NCI-H82 treated with DMSO at 0.1 percent for 48 hours (cell line): ENCODE measurements around the gene SNTB2.
"Not testable (repeated sequence)": the region's sequence is repeated elsewhere in the genome, so short reads cannot be mapped to it uniquely, and the experiment has no call there.

Experiments used
- DNase-seq: peaks from one replicate; lab custom pipeline; 2025; ENCODE audit not compliant: unreplicated experiment; lab: John Stamatoyannopoulos, UW

Gene SNTB2

DNA sequence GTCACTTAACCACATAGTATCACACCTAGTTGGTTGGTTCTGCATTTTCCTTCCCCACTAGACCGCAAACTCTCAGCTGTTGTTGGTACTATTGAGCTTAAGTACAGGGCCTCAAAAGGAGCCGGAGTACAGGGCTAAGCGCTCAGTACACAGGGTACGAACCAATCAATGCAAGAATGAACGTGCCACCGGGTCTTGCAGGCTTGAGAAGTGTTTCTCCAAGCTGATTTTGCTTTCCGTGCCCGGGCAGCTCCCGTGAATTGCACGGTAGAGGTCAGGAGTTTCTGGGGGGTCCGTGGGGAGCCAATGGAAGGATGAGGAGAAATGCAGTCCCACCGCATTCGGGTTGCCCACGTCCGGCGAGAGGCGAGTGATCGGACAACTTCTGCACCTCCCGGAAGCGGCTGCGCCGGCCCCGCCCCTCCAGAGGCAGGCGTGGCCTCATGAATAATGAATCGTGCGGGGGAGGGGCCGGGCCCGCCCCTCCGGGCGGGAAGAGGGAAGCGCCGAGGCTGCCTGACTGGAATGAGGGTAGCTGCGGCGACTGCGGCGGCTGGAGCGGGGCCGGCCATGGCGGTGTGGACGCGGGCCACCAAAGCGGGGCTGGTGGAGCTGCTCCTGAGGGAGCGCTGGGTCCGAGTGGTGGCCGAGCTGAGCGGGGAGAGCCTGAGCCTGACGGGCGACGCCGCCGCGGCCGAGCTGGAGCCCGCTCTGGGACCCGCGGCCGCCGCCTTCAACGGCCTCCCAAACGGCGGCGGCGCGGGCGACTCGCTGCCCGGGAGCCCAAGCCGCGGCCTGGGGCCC lies at the start of gene SNTB2:
Gene SNTB2, plus strand, starts transcription at position 523 of the 804 bp plus-strand sequence. Its CDS starts 3 bp downstream, at position 526.
- DNase-seq = peak; percentile 54

DNA sequence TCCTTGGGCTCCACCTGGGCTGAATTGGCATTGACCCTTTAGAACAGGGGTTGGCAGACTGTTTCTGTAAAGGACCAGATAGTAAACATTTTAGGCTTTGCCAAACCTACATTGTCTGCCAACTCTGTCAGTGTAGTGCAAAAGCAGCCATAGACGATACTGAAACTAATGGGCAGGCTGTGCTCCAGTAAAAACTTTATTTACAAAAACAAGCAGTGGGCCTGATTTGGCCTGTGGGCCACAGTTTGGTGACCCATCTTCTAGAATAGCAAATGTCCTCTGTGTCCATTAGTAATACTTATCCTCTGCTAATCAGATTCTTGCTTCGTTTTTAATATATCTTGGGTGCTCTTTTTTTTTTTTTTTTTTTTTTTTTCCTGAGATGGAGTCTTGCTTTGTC lies 48.4 kb upstream of the SNTB2 start:
- no peak for DNase-seq

DNA sequence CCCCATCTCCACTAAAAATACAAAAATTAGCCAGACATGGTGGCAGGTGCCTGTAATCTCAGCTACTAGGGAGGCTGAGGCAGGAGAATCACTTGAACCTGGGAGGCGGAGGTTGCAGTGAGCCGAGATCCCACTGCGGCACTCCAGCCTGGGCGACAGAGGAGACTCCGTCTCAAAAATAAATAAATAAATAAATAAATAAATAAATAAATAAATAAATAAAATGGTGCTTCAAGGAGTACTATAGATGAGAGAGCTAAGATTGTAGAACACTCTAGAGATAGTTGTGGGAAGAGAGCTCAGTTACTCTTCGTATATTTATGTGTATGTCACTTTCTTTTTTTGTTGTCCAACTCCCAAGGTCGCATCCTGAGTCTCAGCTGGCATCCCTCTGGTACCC lies 47.5 kb upstream of the SNTB2 start:
- not testable (repeated sequence) for DNase-seq

DNA sequence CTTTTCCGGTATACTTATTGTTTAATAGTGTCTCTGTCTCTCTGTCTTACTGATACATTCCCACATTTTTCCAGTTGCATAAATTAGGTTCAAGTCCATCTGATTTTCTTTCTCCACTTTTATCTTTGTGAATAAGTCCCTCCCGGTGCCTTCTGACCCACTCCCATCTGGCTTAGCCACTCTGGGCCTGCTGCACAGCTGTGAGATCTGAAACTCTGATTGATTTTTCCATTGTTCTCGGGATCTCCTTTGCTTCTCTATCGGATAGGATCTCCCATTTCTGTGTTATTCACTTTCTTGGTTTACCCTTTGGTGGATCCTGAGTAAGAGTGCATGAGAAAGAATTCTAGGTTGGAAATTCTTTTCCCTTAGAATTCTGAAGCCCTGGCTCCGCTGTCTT lies 46.0 kb upstream of the SNTB2 start:
- no peak for DNase-seq

DNA sequence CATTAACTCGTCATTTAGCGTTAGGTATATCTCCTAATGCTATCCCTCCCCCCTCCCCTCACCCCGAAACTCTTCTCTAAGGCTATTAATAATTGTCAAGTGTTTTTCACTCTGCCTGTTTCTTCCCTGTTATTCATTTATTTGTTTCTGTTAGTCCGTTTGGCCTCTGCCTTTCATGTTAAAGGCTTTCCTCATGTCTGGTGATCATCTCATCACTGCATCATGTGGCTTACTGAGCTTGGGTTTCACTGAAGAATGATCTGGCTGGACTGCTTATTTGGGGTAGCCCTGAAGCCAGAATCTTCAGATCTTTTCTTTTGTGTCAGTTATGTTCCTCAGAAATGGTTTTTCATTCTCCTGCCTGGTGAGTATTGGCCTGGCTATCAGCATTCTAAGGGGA lies 45.0 kb upstream of the SNTB2 start:
- DNase-seq = no peak

DNA sequence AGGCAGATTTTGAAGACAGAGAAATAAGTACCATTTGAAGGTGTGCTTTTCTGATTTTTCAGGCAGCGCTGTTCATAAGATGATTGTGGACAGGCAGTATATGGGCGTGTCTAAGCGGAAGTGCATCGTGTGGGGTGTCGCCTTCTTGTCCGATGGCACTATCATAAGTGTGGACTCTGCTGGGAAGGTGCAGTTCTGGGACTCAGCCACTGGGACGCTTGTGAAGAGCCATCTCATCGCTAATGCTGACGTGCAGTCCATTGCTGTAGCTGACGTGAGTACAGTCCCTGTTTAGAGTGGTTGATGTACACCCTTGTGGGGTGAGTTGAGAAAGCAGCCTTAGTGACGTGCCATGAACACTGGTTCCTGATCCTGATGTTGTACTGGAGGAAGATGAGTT lies 43.8 kb upstream of the SNTB2 start:
- no peak for DNase-seq

DNA sequence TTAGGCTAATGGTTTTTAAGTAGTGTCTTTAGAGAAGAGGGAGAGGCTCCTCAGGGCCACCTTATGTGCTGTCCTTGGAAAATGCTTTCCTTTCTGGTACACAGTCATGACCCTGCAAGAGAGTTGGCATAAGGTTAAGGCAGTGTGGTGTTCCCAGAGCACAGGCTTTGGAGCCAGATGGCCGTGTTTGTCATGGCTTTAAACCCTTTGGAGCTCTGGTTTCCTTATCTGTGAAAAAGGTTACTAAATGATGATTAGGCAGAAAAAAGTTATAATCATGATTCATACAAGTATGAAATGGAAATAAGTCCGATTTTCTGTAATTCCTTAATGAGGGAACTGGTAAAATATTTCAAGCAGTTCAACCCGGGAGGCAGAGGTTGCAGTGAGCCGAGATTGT lies 41.3 kb upstream of the SNTB2 start:
- no peak for DNase-seq

DNA sequence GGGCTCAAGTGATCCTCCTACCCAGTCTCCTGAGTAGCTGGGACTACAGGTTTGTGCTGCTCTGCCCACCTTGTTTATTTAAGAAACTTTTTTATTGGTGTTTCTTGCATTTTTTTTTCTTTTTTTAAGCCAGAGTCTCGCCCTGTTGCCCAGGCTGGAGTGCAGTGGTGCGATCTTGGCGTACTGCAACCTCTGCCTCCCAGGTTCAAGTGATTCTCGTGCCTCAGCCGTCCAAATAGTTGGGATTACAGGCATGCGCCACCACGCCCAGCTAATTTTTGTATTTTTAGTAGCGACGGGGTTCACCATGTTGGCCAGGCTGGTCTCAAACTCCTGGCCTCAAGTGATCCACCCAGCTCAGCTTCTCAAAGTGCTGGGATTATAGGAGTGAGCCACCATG lies 37.3 kb upstream of the SNTB2 start:
- DNase-seq = not testable (repeated sequence)

DNA sequence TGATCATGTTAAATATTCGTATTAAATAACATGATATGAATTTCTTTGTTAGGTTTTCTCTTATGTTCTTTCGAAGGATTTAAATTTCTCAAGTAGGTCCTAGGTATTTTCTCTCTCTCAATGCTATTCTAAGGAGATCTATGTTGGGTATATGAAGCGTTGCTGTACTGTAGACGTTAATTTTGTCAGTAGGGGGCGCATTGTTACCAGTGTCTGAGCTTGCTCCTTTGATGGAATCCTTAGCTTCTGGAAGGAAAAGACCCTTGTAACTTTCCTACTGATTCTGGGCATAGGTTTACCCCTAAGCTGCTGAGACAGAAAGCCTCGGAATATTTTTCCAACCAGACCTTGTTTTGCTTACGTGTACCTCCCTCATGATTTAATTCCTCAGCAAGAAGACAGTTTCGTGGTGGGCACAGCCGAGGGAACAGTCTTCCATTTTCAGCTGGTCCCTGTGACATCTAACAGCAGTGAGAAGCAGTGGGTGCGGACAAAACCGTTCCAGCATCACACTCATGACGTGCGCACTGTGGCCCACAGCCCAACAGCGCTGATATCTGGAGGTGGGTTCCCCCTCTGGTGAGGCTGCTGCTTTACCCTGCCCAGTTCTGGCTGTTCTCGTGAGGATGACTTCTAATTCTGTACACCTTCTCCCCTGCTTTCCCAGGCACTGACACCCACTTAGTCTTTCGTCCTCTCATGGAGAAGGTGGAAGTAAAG lies 36.7 kb upstream of the SNTB2 start:
- peak; percentile 42 for DNase-seq

DNA sequence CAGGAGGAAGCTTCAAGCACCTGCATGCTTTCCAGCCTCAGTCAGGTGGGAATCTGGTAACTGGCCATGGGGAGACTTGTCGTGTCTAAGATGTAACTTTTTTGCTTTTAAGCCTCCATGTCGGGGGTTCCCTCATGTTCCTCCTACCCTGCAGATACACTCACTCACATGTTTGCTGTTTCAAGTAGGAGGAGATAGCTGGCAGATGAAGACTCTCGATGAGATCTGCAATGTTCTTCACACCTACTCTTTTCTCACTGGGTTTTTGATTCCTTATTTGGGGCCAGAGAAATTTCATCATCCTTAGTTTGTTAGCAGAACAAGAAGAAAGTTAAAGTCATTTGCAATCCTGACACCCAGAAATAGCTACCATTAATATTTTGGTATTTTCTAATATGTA lies 29.8 kb upstream of the SNTB2 start:
- DNase-seq = no peak

DNA sequence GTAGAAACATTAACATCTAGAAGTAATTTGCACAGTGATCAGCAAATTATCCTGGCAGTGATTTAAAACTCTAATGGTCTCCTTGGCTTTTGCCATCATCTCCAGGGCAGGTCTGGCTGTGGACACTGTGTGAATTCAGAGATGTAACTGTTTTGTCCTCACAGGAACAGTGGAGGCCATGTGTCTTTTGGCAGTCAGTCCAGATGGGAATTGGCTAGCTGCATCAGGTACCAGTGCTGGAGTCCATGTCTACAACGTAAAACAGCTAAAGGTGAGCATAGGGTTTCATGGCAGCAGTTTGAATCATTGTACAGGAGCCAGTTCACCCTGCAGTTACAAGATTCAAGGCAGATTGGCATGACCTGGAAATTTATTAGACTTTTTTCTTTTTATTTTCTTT lies 26.8 kb upstream of the SNTB2 start:
- DNase-seq = no peak

DNA sequence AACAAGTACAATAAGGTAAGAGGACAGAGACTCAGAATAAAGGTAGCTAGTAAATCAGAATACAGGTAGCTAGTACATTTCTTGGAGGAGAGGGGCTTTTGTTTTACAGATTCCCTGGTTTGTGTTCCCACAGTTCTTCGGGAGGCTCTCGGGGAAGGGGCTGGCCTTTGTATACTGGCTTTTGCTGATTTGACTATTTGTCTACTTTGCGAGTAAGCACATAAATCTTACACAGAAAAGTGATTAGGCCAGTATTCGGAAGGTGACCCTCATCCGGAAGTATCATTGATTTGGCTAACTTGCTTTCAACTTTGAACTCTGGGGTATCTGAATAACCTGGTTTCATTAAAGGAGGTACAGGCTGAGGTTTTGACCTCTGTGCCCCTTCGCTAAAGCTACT lies 21.4 kb upstream of the SNTB2 start:
- DNase-seq = no peak

DNA sequence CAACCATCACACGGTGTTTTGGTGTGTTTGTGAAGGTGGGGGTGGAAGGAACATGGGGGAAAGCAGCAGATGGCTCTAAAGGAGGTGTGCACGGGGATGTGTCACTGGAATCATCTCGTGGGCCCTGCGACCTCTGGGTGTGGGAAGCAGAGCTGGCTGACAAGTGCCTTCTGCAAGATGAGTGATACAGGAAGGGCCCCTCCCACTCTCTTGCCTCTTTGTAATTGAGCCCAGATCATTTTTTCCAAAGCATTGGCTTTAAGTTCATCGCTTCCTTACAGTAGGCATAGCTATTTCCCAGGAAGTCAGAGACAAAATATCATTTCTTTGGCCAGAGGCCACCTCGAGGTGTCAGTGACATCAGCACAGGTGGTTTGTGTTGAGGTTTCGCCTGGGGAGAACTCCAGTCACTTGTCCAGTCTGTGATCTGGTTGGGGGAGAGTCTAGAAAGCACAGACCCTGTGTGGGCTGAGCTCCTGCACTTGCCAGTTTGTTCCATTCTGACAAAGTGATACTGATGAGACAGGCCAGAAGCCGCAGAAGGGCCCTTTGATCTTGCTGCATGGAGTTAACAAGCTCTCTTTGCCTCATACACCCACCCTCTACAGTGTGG lies 20.6 kb upstream of the SNTB2 start:
- no peak for DNase-seq

DNA sequence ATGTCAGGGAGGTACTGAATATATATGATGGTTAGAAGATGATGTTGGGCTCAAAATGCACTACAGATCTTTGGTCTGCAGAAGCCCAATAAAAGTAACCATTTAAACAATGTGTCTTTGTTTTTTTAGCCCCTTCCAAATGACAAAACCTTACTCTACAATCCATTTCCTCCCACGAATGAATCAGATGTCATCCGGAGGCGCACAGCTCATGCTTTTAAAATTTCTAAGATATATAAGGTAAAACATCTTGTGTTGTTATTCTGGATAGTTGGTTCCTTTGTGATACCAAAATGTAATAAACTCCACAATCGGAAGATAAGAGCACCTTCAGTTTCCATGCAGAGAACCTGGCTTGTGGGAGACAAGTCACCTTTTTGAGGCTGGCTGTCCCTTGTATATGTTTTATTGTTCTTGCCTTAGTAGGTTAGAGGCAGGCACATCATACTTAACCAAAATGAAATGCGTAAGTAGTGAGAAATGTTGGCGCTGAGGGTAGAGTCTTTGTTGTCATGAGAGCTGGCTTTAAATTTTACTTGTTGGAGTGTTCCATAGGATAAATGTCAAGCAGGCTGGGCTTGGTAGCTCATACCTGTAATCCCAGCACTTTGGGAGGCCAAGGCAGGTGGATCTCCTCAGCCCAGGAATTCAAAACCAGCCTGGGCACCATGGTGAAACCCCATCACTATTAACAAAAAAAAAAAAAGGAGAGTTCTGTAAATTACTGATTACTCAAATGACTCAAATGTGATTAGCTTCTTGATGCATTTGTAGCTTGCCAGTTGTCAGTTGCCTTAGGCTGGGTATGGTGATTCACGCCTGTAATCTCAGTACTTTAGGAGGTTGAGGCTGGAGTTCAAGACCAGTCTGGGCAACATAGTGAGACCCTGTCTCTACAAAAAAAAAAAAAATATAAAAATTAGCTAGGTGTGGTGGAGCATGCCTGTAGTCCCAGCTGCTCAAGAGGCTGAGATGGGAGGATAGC lies 19.7 kb upstream of the SNTB2 start:
- no peak for DNase-seq

DNA sequence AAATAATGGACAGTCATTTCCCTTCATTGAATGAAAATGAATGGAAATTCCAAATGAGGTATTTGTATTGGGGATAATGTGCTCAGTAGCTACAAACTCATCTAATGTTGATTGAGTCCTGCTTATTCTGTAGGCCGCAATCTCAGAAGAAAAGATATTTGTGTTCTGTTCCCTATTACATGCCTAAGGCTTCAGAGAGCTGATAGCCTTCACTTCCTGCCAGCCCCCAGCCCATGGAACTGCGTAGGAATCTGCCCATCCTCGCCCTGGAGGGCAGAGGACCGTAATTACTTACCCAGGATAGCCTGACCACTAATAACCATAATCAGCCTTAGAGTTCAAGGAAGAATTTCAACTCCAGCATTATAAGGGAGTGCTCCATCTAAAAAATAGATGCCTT lies 17.9 kb upstream of the SNTB2 start:
- DNase-seq = no peak

DNA sequence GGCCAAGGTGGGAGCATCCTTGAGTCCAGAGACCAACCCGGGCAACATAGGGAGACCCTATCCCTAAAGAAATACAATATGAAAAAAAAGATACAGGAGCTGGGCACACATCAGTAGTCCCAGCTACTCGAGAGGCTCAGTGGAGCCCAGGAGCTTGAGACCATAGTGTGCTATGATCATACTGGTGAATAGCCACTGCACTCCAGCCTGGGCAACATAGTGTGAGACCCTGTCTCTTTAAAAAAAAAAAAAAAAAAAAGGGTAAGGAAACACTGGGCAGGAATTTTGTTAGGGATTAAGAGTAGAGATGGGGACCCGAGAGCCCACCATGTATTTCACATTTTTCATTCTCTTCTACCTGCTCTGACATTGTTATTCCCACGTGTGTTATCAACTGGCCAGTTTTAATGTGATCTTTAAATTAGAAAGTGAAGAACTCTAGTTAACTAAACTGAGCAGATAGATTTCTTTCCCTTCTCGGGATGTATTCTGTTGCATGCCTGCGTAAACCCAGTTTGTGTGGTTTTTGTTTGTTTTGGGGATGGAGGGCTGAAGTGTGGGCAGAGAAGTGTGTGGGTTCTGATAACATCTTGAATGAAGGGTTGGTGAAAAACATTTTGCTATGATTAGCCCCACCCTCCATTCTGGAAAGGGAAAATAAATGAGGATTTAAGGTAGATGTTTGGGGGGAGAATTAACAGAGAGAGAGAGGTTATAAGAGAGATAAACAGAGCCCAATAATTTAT lies 17.2 kb upstream of the SNTB2 start:
- no peak for DNase-seq

DNA sequence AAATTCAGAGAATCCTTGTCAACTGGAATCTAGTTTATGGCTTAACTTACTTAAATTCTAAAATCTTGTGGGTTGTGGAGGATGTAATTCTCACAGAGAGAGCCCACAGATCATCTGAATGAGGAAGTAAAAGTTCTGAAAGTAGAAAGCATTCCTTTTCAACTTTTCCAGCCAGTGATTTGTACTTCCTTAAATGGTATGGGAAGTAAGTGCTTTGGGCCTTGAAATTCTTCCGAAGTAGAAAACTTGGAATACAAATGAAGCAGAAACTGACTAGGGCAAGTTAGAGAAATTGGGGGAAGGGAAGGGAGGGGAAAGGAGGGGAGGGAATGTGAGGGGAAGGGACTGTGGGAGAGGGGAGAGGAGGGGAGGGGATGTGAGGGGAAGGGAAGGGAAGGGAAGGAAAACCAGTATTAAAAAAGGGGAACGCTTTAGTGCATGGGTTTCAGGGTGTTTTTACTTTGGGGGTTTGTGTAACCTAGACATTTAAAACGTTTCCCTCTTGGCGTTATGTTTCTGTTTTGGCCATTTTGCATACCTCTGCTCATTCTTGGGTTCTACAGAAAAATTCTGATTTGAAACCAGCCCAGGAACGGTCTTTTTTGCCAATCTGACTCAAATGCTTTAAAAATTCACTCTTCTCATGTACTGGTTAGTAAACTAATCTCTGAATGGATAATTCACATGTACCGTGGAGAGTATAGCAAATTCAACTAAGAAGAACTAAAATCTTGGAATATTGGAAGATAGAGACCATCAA lies 15.5 kb upstream of the SNTB2 start:
- DNase-seq = no peak

DNA sequence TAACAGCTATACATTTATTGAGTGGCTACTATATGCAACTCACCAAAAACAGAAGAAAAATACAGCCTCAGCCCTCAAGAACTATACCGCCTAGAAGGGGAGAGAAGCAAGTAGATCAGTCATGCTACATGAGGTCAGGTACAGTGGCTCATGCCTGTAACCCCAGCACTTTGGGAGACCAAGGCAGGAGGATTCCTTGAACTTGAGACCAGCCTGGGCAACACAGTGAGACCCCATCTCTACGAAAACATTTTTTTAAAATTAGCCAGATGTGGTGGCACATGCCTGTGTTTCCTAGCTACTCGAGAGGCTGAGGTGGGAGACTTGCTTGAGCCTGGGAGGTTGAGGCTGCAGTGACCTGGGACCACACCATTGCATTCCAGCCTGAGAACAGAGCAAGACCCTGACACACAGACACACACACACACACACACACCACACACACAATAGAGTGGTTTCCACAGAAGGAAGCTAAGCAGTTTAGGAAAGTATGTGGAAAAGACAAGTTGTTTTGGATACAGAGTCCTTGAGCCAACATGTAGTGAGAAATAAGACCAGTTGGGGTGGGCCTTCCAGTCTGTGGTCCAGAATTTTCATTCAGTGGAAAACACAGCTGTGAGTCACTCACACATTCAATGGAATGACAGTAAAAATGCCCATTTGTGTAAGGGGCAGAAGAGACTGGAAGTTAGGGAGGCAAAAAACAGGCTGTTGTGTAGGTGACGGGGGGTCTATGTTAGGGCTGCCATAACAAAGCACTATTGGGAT lies 10.7 kb upstream of the SNTB2 start:
- DNase-seq = no peak
